Measurements from ENCODE around the gene MZT2A. TPM values are rescaled to one million over a fixed set of nuclear protein-coding genes. Genes with fewer than 3 reads are reported as not detected.
"Not testable (repeated sequence)": the region's sequence is repeated elsewhere in the genome, so short reads cannot be mapped to it uniquely, and the experiment has no call there.

The MZT2A gene
- total RNA-seq, 1 experiment from 2014 or later: 202 TPM

DNA sequence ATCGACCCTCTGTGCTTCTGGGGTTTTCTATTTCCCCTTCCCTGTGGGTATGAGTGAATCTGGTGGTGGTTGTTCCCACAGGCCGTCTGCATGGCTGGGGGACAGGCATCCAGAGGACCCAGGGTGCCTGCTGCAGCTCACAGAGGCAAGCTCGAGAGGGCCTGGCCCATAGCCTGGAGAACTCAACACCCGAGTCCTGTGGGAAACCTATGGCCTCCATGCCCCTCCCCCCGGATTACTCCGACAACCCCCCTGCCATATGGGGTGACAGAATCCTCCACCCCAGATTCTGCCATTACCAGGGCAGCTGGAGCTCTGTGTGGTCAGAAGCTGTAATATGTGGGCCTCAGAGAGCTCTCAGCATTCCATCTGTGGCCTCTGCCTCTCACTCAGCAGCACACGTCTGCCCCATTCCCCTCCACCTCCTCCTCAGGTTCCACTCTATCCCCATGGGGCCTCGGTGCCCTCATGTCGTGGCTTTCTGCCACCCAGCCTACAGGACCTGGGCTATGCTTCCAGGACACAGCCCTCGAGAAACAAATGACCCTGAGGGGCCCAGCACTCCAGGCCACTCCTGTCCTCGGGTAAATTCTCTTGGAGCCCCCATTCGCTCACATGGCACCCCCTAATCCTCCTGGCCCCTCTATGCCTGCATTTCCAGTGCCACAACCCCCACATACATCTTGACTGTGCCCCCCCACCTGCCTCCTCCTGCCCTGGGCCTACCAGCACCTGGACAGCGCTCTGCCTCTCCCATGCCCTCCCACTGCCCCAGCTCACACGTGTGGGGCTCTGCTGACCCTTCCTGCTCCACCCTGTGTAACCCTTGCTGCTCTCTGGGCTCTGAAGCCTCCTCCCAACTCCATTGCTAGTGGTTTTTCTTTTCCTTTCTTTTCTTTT, 3.6 kb downstream of the MZT2A start:
- BruUV-seq (replicated peaks): no TSS peak
- no peak overlapping the region for H3K27ac ChIP-seq

GRCh38 chr2:131486201-131486902, 5.8 kb downstream of the MZT2A start:
- H3K4me2 ChIP-seq; H3K36me3 ChIP-seq (ENCODE audit: low read depth); H3K9me2 ChIP-seq (ENCODE audit: insufficient read depth); H3F3A ChIP-seq (ENCODE audit: insufficient read depth, low read depth); H3K4me3 ChIP-seq; H3K27me3 ChIP-seq (ENCODE audit: insufficient read depth, low read depth); DNase-seq; H2AFZ ChIP-seq; BruUV-seq (replicated peaks); H3K4me1 ChIP-seq (replicated peaks; ENCODE audit: insufficient read depth); POLR2A ChIA-PET (ENCODE audit: unreplicated experiment); H3K9me3 ChIP-seq (ENCODE audit: insufficient read depth, low read depth); H3K27ac ChIP-seq; intact Hi-C loops (cut with micrococcal nuclease; ENCODE audit: unreplicated experiment); H4K20me1 ChIP-seq (ENCODE audit: insufficient read depth): not testable (repeated sequence)
- H3K79me2 ChIP-seq (ENCODE audit: low read depth): peaks cover 21% of the 10 kb centered on the region
- CTCF ChIA-PET: interaction anchor here (0.7 kb wide), 1 partner anchor 9 kb away, joined by 5 read pairs; no protein-coding TSS in a partner anchor

More for the DNA sequence above, 3.6 kb downstream of the MZT2A start:
- Histone ChIP-seq H3F3A (ENCODE audit: insufficient read depth, low read depth) (no peaks in the 10 kb centered on the region), H3K4me3 (no peak overlapping the region), H4K20me1 (ENCODE audit: insufficient read depth) (no peaks in the 10 kb centered on the region), H3K4me2 (no peak overlapping the region), H3K9me3 (ENCODE audit: insufficient read depth, low read depth) (no peaks in the 10 kb centered on the region), H3K27me3 (ENCODE audit: insufficient read depth, low read depth) (no peaks in the 10 kb centered on the region), H3K9me2 (ENCODE audit: insufficient read depth) (no peaks in the 10 kb centered on the region), H3K4me1 (replicated peaks; ENCODE audit: insufficient read depth) (no peaks in the 10 kb centered on the region), H3K36me3 (ENCODE audit: low read depth) (no peaks in the 10 kb centered on the region), H2AFZ (no peak overlapping the region), H3K79me2 (ENCODE audit: low read depth) (peaks cover 28% of the 10 kb centered on the region)
- ChIA-PET CTCF (no interaction called here), POLR2A (ENCODE audit: unreplicated experiment) (no interaction called here)
- no peak for TF ChIP-seq EZH2 (IDR thresholded peaks at IDR 0.05; ENCODE audit: low read depth)
- TF ChIP-seq, protein P1, sequence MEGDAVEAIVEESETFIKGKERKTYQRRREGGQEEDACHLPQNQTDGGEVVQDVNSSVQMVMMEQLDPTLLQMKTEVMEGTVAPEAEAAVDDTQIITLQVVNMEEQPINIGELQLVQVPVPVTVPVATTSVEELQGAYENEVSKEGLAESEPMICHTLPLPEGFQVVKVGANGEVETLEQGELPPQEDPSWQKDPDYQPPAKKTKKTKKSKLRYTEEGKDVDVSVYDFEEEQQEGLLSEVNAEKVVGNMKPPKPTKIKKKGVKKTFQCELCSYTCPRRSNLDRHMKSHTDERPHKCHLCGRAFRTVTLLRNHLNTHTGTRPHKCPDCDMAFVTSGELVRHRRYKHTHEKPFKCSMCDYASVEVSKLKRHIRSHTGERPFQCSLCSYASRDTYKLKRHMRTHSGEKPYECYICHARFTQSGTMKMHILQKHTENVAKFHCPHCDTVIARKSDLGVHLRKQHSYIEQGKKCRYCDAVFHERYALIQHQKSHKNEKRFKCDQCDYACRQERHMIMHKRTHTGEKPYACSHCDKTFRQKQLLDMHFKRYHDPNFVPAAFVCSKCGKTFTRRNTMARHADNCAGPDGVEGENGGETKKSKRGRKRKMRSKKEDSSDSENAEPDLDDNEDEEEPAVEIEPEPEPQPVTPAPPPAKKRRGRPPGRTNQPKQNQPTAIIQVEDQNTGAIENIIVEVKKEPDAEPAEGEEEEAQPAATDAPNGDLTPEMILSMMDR (conservative IDR thresholded peaks at IDR 0.05): no peak
- DNase-seq: no peak
- intact Hi-C loops (cut with micrococcal nuclease; ENCODE audit: unreplicated experiment): no loop called here

GRCh38 chr2:131484906-131485460, 7.2 kb downstream of the MZT2A start:
- H3F3A ChIP-seq (ENCODE audit: insufficient read depth, low read depth); H3K4me2 ChIP-seq; DNase-seq; CTCF ChIA-PET; H4K20me1 ChIP-seq (ENCODE audit: insufficient read depth); POLR2A ChIA-PET (ENCODE audit: unreplicated experiment); H3K4me3 ChIP-seq; H3K79me2 ChIP-seq (ENCODE audit: low read depth); H3K27me3 ChIP-seq (ENCODE audit: insufficient read depth, low read depth); H3K4me1 ChIP-seq (replicated peaks; ENCODE audit: insufficient read depth); H3K9me2 ChIP-seq (ENCODE audit: insufficient read depth); intact Hi-C loops (cut with micrococcal nuclease; ENCODE audit: unreplicated experiment); H3K9me3 ChIP-seq (ENCODE audit: insufficient read depth, low read depth); H2AFZ ChIP-seq; BruUV-seq (replicated peaks); H3K27ac ChIP-seq; H3K36me3 ChIP-seq (ENCODE audit: low read depth): not testable (repeated sequence)

DNA sequence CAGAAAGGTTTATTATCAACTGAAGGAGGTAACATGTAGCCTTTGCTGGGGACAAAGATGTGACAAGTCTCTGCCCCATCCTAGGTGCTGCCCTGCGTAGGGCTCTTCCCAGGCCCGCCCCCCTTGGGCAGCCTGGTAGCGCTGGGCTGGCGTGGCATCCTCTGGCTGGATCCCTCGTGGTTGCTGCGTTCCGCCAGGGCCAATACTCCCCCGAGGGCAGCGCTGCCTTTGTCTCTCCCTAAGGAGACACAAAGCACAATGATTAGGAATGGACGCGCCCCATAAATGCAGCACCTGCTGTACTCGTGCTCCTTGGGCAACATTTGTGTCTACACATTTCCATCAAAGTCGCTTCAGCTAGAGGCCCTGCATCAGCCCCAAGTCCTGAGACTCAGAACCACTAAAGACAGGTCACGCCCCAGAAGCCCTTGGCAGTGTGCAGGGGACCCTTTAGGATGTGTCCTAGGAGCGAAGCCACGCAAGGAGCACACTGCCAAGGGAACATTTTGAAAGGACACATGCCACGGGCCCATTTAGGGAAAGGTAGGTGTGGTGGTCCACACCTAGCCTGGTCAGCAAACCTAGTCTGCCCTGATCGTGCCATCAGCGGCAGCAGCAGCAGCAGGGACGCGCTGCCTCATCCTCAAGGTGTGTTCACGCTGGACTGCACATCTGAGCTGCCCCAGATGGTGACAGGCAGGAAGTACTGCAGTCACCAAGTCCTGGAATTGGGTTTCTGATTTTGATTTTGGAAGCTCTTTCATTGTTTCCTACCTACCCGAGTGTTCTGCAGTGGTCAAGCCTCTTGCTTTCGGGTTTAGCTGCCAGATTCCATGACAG, 8.0 kb downstream of the MZT2A start:
- H4K20me1 ChIP-seq (ENCODE audit: insufficient read depth); H3K27me3 ChIP-seq (ENCODE audit: insufficient read depth, low read depth); H3K79me2 ChIP-seq (ENCODE audit: low read depth); CTCF ChIA-PET; H3F3A ChIP-seq (ENCODE audit: insufficient read depth, low read depth); H3K9me2 ChIP-seq (ENCODE audit: insufficient read depth); H3K9me3 ChIP-seq (ENCODE audit: insufficient read depth, low read depth); H3K4me2 ChIP-seq; POLR2A ChIA-PET (ENCODE audit: unreplicated experiment); H3K36me3 ChIP-seq (ENCODE audit: low read depth); H3K27ac ChIP-seq; BruUV-seq (replicated peaks); H2AFZ ChIP-seq; intact Hi-C loops (cut with micrococcal nuclease; ENCODE audit: unreplicated experiment); H3K4me1 ChIP-seq (replicated peaks; ENCODE audit: insufficient read depth); H3K4me3 ChIP-seq; DNase-seq: not testable (repeated sequence)

DNA sequence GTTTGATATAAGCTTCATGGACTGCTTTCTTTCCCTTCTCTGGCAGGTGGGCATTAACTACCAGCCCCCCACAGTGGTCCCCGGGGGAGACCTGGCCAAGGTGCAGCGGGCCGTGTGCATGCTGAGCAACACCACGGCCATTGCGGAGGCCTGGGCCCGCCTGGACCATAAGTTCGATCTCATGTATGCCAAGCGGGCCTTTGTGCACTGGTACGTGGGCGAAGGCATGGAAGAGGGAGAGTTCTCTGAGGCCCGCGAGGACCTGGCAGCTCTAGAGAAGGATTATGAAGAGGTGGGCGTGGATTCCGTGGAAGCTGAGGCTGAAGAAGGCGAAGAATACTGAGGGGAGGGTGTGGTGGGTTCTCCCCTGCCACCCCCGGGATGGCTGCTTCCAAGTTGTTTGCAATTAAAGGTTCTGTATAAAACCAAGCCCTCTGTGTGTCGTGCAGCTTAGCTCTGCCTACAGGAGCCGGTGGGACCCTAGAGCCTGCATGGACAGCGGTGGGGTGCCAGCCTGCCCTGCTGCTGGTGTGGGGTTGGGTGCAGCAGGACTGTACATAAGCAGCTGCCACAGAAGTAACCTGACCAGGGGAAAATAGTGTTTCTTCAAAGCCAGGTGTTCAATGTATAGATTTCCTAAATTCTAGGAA, 9.6 kb downstream of the MZT2A start:
- H3K27me3 ChIP-seq (ENCODE audit: insufficient read depth, low read depth); H3K27ac ChIP-seq; H3K4me2 ChIP-seq; POLR2A ChIA-PET (ENCODE audit: unreplicated experiment); BruUV-seq (replicated peaks); intact Hi-C loops (cut with micrococcal nuclease; ENCODE audit: unreplicated experiment); H2AFZ ChIP-seq; H3K36me3 ChIP-seq (ENCODE audit: low read depth); H4K20me1 ChIP-seq (ENCODE audit: insufficient read depth); H3K9me3 ChIP-seq (ENCODE audit: insufficient read depth, low read depth); H3K79me2 ChIP-seq (ENCODE audit: low read depth); H3K4me3 ChIP-seq; H3F3A ChIP-seq (ENCODE audit: insufficient read depth, low read depth); H3K4me1 ChIP-seq (replicated peaks; ENCODE audit: insufficient read depth); H3K9me2 ChIP-seq (ENCODE audit: insufficient read depth); DNase-seq: not testable (repeated sequence)
- CTCF ChIA-PET: interaction anchor here (0.6 kb wide), 1 partner anchor 1498 kb away, joined by 3 read pairs; no protein-coding TSS in a partner anchor

Measured in PC-9 (cell line).